Stimulated activated CD8-positive, alpha-beta memory T cell treated with anti-CD3 and anti-CD28 coated beads, Interleukin-7, amount 100 ng/mL, for 24 hours (primary cell): ENCODE data around the gene CCDC167.

ENCODE experiments used
- DNase-seq: peaks from one replicate; pipeline ENCODE4 v3.0.0-alpha.2; 2020; ENCODE audit warnings: low read depth

CCDC167 gene

GRCh38 chr6:37528541-37528940 lies 28.8 kb upstream of the CCDC167 start:
- no peak for DNase-seq

GRCh38 chr6:37525460-37526357 lies 26.0 kb upstream of the CCDC167 start:
- DNase-seq, result no peak

DNA sequence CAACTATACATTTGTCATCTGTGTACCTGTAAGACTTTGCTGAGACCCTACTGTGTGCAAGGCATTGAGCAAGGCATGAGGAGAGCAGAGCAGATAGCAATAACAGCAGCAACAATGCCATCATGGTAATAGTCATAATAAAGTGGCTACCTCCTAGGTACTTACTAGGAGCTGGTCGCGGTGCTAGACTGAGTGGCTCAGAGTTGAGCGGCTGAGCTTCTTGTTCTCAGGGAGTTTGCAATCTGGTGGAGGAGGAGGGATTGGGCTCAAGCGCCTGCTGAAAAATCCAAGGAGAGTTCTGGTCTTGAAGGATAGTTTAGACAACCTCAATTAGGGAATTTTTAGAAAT lies 25.3 kb upstream of the CCDC167 start:
- no peak for DNase-seq

DNA sequence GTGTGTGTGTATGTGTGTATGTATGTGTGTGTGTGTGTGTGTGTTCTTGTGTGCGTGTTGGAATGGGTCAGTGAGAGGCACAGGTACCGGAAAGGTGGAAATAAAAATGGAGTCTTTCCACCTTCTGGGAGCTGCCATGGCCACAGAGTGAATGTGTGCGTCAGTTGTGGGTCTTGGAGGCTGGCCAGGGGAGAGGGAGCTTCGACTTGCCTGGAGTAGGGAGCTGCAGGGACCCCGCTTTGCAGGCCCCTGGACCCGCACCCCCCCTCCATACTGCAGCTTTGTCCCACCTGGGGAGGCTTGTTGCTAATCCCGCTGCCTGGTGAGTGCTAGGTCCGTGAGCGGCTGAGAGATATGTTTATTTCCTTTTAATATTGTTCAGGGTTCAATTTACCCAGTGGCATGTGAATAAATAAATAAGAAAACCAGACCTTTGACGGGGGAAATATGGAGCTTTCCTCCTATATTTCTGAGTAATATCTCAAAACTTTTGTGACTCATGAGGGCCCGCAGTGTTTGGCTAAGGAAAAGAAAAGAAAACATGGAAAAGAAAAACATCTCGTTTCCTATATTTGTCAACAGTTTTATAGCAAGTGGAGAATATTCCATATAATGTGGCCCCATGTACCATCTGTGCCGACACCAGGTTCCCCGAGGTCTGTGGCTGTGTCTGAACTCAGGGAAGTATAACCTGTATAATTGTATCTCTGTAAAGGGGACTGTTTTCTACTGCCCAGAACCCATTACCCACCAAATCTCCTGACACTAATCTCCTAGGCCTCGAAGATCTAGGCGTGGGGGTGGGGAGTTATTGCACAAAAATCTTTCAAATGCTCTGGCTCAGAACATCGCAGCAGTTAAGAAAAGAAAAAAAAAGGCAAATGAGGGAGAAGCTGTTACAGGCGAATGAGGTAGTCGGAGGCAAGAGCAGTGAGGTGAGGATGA lies 24.6 kb upstream of the CCDC167 start:
- DNase-seq, result no peak

GRCh38 chr6:37523412-37523811 lies 23.7 kb upstream of the CCDC167 start:
- no peak for DNase-seq

GRCh38 chr6:37522836-37523235 lies 23.1 kb upstream of the CCDC167 start:
- no peak for DNase-seq

- no peak for DNase-seq
Observed at GRCh38 chr6:37521674-37522073, 22.0 kb upstream of the CCDC167 start.

GRCh38 chr6:37520926-37521325 lies 21.2 kb upstream of the CCDC167 start:
- no peak for DNase-seq

- DNase-seq, result no peak
Observed at GRCh38 chr6:37519461-37519860, 19.8 kb upstream of the CCDC167 start.

GRCh38 chr6:37518116-37518515 lies 18.4 kb upstream of the CCDC167 start:
- DNase-seq, result no peak

GRCh38 chr6:37517411-37517812 lies 17.7 kb upstream of the CCDC167 start:
- DNase-seq, result no peak

DNA sequence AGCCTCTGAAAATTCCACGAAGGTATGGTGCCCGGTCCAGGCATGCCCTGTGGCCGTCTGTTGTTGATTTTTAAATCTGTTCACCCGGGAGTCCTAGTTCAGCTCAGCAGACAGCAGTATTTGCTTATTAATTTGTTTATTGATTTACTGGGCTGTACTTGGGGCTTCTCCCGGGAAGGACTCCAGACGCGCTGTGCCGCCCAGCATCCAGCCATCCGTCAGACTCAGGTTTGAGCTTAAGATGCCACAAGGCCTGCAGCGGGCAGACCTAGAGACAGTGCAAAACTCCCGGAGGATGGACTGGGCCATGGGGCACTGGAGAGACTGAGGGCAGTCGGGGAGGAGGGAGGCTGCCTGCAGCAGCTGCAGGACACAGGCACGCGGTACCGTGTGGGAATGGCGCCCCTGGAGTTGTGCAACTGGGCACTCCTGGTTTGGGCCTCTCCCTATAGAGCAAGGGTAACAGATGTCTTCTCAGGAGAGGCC lies 17.3 kb upstream of the CCDC167 start:
- no peak for DNase-seq

DNA sequence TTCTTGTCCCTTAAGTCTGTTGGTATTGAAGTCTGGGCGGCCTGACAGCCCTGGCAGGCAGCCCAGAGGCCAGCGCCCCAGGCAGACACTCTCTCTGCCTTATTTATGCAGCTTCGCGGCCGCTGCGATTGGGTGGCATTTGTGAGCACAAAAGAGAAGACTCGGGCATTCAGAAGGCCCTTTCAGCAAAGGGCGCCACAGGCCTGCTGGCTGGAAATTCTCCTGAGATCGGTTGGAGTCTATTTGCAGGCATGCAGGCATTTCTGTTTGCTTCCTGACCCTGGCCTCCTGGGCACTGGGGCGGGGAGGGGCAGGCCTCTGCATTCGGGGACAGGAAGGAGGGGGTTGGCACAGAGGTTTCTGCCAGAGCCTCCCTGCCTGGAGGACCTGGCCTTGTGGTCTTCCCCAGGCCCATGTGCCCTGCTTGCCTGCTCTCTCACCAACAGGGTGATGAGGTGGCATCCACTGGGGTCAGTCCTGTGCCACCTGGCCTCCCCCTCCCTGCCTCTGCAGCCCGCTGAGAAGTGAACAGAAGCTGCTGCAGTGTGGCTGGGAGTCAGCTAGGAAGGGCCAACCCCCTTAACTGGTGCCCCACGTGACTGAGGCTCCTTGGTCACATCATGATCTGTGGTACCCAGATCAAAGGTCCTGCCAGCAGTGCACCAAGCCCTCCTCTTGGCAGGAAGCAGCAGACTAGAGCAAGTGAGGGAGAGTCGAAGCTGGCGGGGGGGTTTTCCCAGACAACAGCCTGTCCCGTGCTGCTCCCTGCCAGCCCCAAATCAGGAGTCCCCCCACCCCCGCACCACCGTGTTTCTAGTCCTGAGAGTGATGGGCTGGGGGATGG lies 16.6 kb upstream of the CCDC167 start:
- peak; percentile 64 for DNase-seq

GRCh38 chr6:37515712-37516075 lies 16.0 kb upstream of the CCDC167 start:
- no peak for DNase-seq

DNA sequence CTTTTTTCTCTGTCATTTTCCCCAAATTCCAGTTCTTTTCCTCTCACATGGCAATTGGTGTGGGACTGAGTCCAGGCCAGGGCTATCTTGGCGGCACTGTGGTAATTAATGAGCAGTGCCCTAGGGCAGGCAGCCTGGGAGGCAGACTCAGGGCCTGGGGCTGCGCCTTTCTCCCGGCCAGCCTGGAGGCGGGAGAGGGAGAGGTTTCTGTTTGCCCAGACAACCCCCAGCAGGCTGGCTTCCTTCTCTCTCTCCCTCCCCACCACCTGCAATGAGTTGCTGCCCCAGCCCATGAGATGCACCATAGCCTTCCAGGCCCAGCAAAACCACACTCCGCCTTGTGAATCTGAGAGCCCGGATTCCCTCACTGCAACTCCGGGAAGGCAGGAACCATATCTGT lies 15.1 kb upstream of the CCDC167 start:
- no peak for DNase-seq

DNA sequence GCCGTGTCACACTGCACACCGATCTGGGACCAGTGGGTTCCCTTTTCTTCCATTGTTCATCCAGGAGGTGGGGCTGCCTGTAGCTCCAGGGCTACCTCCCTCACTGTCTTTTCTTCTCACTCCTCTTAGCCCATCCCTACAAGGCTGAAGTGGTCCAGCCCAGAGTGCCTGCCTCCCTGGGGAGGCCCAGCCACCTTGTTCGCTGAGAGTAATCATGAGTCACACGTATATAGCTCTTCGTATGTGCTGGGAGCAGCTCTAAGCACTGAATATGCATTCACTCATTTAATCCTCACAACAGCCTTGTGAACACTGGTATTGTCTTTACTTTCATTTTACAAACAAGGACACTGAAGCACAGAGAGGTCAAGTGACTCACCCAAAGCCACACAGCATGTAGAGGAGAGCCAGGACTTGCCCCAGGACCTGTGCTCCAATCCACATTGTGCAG lies 14.7 kb upstream of the CCDC167 start:
- no peak for DNase-seq

DNA sequence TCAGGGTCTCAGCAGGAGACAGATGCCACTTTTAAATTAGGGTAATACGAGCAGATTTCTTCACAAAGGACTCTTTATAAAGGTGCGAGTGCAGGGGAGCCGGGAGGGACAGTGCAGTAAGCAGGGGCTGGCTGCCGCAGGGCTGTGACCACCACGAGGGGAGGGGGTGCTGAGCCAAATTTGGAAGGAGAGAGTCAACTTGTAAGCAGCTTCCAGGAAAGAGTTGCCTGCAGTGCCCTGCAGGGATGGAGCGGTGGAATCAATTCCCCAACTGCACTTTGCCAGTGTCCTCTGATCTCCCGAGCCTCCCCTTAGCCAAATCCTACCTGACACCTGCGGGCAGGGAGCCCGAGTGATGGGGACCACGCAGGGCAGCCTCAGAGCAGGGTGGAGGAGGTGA lies 13.9 kb upstream of the CCDC167 start:
- no peak for DNase-seq

- no peak for DNase-seq
Observed at GRCh38 chr6:37513155-37513554, 13.5 kb upstream of the CCDC167 start.

DNA sequence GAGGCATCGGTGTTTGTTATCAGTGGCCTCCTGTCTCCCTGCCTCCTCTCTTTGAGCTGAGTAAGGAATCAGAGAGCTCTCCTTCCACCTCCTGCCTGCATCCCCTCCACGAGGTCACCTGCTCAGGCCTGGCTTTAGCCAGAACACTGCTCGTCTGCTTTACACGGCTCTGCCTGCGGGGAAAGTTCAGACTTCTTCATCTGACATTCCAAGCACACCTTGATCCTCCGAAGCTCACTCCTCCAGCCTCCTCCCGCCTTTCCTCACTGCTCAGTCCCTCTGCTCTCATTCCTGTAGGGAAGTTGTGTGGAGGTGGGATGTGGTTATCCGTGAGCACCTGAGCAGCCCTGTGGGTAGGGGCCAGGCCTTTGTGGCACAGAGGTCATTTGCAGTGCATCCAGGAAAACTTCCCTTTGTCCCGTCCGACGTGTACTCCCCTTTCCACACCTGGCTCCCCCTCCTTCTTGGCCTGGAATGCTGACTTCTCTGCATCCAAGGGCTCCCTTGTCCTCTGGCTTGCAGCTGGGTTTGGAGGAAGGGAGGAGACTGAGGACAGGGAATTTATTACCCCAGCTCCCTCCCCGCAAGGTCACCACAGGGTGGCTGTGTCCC lies 12.8 kb upstream of the CCDC167 start:
- DNase-seq, result no peak

- no peak for DNase-seq
Observed at GRCh38 chr6:37511910-37512399, 12.3 kb upstream of the CCDC167 start.

DNA sequence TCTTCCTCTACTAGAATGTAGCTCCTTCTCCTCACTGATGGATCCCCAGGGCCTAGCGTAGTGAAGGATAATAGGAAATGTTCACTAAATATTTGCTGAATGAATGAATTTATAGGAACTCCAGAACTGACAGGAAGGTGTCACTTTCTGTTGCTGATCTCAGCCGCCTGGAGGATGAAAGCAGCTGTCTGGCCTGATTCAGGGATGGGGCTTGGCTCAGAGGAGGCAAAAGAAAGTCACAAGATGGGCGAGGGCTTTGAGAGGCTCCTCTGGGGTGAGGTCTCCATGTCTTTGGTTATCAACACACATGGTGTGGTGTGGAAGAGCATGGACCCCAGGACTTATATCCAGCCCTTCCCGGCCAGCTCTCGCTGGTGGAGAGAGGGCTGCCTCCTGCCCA lies 11.5 kb upstream of the CCDC167 start:
- DNase-seq, result no peak
